HG02798 (cell line): ENCODE measurements around the gene RPS27.
A peak's percentile ranks its signal among the peaks of the same experiment; 100 is the strongest.

ENCODE experiments used
- ATAC-seq: cut with Tn5 transposase; IDR thresholded peaks from one replicate; pipeline ENCODE4 v1.9.1; 2021; ENCODE audit warnings: mild to moderate bottlenecking; ENCODE audit not compliant: unreplicated experiment, poor library complexity

Gene RPS27

GRCh38 chr1:153990468-153991150 is at the start of gene RPS27:
Gene RPS27, plus strand, starts transcription at chr1:153990762. Its CDS starts 35 bp downstream, at chr1:153990797.
- ATAC-seq = peak; percentile 81

GRCh38 chr1:153941826-153942725 is 48.5 kb upstream of the RPS27 start:
- no peak for ATAC-seq

- no peak for ATAC-seq
These were observed 47.6 kb upstream of the RPS27 start for GRCh38 chr1:153942766-153943549.

GRCh38 chr1:153944005-153944826 is 46.3 kb upstream of the RPS27 start:
- ATAC-seq = no peak

GRCh38 chr1:153944827-153945117 is 45.8 kb upstream of the RPS27 start:
- ATAC-seq = no peak

- no peak for ATAC-seq
These were observed 45.3 kb upstream of the RPS27 start for GRCh38 chr1:153945131-153945794.

GRCh38 chr1:153945795-153946621 is 44.6 kb upstream of the RPS27 start:
- peak; percentile 77 for ATAC-seq

GRCh38 chr1:153946622-153947241 is 43.8 kb upstream of the RPS27 start, which contains the start of gene DENND4B:
Gene DENND4B, minus strand, starts transcription at chr1:153946718. Its CDS starts 2,344 bp downstream, at chr1:153944374.
- ATAC-seq = peak; percentile 73

- ATAC-seq = no peak
These were observed 39.4 kb upstream of the RPS27 start for GRCh38 chr1:153951183-153951582.

- no peak for ATAC-seq
These were observed 38.8 kb upstream of the RPS27 start for GRCh38 chr1:153951801-153952200.

- no peak for ATAC-seq
These were observed 36.6 kb upstream of the RPS27 start for GRCh38 chr1:153953859-153954365.

- ATAC-seq = no peak
These were observed 35.7 kb upstream of the RPS27 start for GRCh38 chr1:153954826-153955225.

GRCh38 chr1:153956997-153957715 is 33.4 kb upstream of the RPS27 start:
- no peak for ATAC-seq

- ATAC-seq = peak; percentile 8
These were observed 32.8 kb upstream of the RPS27 start for GRCh38 chr1:153957744-153958110.

- peak; percentile 85 for ATAC-seq
These were observed 32.2 kb upstream of the RPS27 start, which contains the start of gene CRTC2 for GRCh38 chr1:153958111-153958960. Gene CRTC2, minus strand, starts transcription at chr1:153958612. Its CDS starts 115 bp downstream, at chr1:153958497.

GRCh38 chr1:153958961-153959260 is 31.7 kb upstream of the RPS27 start:
- ATAC-seq = no peak

- no peak for ATAC-seq
These were observed 31.1 kb upstream of the RPS27 start for GRCh38 chr1:153959454-153959853.
